ENCODE measurements around the gene KCNK7. TPM values are rescaled to one million over a fixed set of nuclear protein-coding genes. Genes with fewer than 3 reads are reported as not detected.

KCNK7 gene
- total and polyA plus RNA-seq, 4 donors = 0.46 to 2.8 (median 1.3) TPM

DNA sequence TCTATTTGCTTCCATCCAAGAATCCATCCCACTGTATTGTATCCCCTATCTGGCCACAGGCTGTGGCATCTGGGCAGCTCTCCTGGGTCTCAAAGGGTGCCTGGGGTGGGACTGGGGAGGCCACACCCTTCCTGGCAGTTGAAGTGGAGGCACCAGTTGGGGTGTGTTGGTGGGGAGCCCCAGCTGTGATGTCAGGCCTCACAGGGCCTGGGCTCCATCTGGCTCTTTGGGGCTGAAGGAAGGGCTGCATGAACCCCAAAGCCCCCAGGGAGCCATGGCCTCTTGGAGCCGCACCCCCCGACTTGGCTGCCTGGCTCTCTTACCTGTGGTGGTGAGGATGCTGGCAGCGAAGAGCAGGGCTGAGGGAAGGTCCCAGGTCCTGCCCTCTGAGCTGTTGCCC is 469 bp downstream of the KCNK7 start:
- Histone ChIP-seq H3K27ac (ENCODE audit: low read depth in 1 of 2, low read length in 1 of 2) (peak overlapping the region in 1 of 2 donors; percentile 41), H3K36me3 (ENCODE audit: control insufficient read depth in 4 of 4, insufficient read depth in 4 of 4, low read length in 4 of 4) (peaks cover under 1 to 39% (median 11%) of the 10 kb centered on the region in 4 donors), H3K9me3 (ENCODE audit: control insufficient read depth in 4 of 4, insufficient read depth in 3 of 4, low read length in 3 of 4) (peaks cover 0 to 2% (median 0%) of the 10 kb centered on the region in 4 donors), H3K4me1 (ENCODE audit: control insufficient read depth in 5 of 5, insufficient read depth in 5 of 5, low read length in 5 of 5) (peaks cover 0 to 10% (median 0%) of the 10 kb centered on the region in 5 donors), H3K9ac (ENCODE audit: insufficient read depth in 1 of 2, low read length in 2 of 2) (no peak overlapping the region), H3K27me3 (ENCODE audit: control insufficient read depth in 3 of 3, insufficient read depth in 3 of 3, low read length in 2 of 3) (no peaks in the 10 kb centered on the region), H3K4me3 (no peak overlapping the region)
- 77 to 86% methylated on average over 3 of the region's 3 CpGs for WGBS, 2 donors
- no peak for ATAC-seq (ENCODE audit: insufficient read depth, low FRiP score)
- TF ChIP-seq, protein P1, sequence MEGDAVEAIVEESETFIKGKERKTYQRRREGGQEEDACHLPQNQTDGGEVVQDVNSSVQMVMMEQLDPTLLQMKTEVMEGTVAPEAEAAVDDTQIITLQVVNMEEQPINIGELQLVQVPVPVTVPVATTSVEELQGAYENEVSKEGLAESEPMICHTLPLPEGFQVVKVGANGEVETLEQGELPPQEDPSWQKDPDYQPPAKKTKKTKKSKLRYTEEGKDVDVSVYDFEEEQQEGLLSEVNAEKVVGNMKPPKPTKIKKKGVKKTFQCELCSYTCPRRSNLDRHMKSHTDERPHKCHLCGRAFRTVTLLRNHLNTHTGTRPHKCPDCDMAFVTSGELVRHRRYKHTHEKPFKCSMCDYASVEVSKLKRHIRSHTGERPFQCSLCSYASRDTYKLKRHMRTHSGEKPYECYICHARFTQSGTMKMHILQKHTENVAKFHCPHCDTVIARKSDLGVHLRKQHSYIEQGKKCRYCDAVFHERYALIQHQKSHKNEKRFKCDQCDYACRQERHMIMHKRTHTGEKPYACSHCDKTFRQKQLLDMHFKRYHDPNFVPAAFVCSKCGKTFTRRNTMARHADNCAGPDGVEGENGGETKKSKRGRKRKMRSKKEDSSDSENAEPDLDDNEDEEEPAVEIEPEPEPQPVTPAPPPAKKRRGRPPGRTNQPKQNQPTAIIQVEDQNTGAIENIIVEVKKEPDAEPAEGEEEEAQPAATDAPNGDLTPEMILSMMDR (IDR thresholded peaks at IDR 0.05; ENCODE audit: control extremely low read depth, extremely low read depth) = no peak
- no peak for DNase-seq

DNA sequence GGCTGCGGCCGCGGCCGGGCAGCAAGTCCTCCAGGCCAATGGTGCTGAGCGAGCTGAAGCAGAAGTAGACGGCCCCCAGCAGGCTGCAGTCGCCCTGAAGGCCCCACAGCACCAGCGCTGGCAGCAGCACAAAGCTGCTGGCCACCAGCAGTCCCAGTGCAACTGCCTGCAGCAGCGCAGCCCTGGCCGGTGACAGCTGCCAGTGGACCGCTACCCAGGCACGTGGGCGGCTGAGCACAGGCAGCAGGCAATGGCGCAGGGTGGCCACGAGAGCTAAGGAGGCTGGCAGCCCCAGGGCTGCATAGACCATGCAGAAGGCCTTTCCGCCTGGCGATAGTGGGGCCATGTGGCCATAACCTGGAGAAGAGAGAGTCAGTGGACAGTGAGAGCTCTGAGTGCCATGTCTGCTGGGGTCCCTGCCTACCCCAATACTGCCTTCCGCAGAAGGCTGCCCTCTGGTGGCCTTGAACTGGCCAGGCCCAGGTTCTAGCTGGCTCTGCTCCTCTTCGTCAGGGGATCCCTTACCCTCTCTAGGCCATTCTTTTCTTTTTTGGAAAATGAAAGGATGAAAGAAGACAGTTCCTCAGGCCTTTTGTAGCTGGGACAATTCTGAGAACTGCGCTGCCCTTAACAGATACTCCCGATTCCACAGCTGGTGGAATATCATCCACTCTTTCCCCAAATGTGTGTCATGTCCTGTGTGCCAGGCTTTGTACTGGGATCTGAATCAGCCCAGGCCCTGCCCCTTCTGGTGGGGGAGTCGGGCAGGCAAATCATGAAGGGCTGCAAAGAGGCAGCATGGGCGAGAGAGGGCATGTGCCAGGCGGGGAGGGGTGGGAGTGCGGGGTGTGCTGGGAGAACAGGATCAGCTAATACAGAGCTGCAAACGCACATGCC is 1.8 kb downstream of the KCNK7 start:
- 84 to 87% methylated on average over 26 of the region's 26 CpGs for WGBS, 2 donors
- TF ChIP-seq, protein P1 (IDR thresholded peaks at IDR 0.05; ENCODE audit: control extremely low read depth, extremely low read depth) = peak; percentile 22
- Histone ChIP-seq H3K36me3 (ENCODE audit: control insufficient read depth in 4 of 4, insufficient read depth in 4 of 4, low read length in 4 of 4) (peaks cover 3 to 29% (median 11%) of the 10 kb centered on the region in 4 donors), H3K9ac (ENCODE audit: insufficient read depth in 1 of 2, low read length in 2 of 2) (no peak overlapping the region), H3K9me3 (ENCODE audit: control insufficient read depth in 4 of 4, insufficient read depth in 3 of 4, low read length in 3 of 4) (no peaks in the 10 kb centered on the region), H3K27ac (ENCODE audit: low read depth in 1 of 2, low read length in 1 of 2) (no peak overlapping the region), H3K27me3 (ENCODE audit: control insufficient read depth in 3 of 3, insufficient read depth in 3 of 3, low read length in 2 of 3) (no peaks in the 10 kb centered on the region), H3K4me1 (ENCODE audit: control insufficient read depth in 5 of 5, insufficient read depth in 5 of 5, low read length in 5 of 5) (peaks cover 0 to 11% (median 0%) of the 10 kb centered on the region in 5 donors), H3K4me3 (no peak overlapping the region)
- no peak for ATAC-seq (ENCODE audit: insufficient read depth, low FRiP score)
- no peak for DNase-seq

DNA sequence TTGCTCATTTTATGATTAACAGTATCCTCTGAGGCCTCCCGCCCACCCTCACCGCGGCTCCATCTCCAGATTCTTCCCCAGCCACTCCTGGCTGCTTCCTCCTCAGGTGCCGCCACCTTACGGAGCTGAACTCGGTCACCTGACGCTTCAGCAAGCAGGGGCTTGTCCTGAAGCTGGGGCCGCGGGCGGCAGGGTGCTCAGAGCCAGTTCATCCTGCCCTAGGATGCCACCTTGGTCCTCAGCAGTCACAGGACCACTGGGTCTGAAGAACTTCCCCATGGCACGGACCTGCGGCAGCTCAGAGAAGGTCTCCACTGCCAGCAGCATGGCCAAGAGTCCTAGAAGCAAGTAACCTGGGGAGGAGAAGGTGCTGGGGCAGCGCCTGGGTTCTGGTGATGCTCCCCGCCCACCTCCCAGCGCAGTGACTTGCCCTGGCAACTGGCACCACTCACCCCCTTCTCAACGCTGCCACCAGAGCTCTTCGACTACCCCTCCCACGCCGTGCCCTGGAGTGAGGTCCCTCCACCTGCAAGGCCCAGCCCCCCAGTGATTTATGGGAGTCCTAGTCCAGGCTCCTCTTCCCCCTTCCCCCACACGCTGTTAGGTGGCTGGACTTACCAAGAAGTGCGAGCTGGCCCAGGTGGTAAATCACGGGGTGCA is 2.6 kb downstream of the KCNK7 start:
- Histone ChIP-seq H3K9ac (ENCODE audit: insufficient read depth in 1 of 2, low read length in 2 of 2) (no peak overlapping the region), H3K36me3 (ENCODE audit: control insufficient read depth in 4 of 4, insufficient read depth in 4 of 4, low read length in 4 of 4) (peaks cover 2 to 21% (median 7%) of the 10 kb centered on the region in 4 donors)
- TF ChIP-seq, protein P1 (IDR thresholded peaks at IDR 0.05; ENCODE audit: control extremely low read depth, extremely low read depth) = no peak

More for the DNA sequence above, 2.6 kb downstream of the KCNK7 start:
- no peak for DNase-seq
- H3K27me3 ChIP-seq (ENCODE audit: control insufficient read depth in 3 of 3, insufficient read depth in 3 of 3, low read length in 2 of 3) = no peaks in the 10 kb centered on the region
- 87 to 89% methylated on average over 22 of the region's 22 CpGs for WGBS, 2 donors
- H3K9me3 ChIP-seq (ENCODE audit: control insufficient read depth in 4 of 4, insufficient read depth in 3 of 4, low read length in 3 of 4) = no peaks in the 10 kb centered on the region
- H3K4me1 ChIP-seq (ENCODE audit: control insufficient read depth in 5 of 5, insufficient read depth in 5 of 5, low read length in 5 of 5) = peaks cover 0 to 11% (median 0%) of the 10 kb centered on the region in 5 donors
- no peak overlapping the region for H3K27ac ChIP-seq (ENCODE audit: low read depth in 1 of 2, low read length in 1 of 2)
- ATAC-seq (ENCODE audit: insufficient read depth, low FRiP score) = no peak
- no peak overlapping the region for H3K4me3 ChIP-seq
